Measurements from ENCODE around the gene KRTAP10-2.

DNA sequence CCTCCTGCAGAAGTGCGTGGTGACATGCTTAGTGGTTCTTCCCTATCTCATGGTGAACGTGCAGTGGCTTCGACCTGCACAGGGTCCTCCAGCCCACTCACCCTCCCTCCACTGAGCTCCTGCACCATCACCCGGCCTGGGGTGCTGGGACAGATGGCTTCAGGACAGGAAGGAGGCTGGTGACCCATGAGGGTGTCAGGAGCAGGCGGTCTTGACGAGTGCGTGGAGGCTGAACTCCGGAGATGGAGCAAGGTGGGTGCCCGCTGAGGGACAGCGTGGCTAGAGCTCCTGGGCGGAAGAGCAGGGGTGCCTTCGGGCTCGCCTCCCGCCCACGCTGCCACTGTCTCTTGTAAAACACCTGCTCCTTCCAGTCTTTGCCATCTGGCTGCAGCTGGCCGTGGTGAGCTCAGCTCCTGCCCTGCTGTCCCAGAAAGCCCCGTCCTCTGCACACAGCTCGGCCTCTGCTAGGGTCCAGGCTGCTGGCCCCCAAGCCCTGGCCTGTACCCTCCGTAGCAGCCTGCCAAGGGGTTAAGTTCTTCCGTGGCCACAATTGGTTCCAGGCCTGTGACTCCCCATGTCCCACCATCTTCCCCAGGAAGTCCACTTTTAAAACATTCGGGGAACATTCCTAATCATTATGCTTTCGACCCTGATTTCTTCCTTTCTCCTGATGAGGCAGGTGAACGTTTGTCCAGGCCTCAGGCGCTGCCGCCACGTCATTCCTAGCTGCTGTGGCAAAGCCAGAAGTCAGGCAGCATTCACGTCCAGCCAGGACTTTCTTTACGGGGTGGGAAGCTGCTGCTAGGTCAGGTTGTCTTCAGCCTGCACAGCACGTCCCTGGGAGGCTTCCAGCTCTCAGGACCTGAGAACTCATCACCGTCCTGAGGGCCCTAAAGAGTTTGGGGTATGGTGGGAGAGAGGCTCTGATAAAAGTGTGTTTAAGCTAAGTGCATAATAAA lies 19.4 kb downstream of the KRTAP10-2 start:
- TF ChIP-seq, protein P1, sequence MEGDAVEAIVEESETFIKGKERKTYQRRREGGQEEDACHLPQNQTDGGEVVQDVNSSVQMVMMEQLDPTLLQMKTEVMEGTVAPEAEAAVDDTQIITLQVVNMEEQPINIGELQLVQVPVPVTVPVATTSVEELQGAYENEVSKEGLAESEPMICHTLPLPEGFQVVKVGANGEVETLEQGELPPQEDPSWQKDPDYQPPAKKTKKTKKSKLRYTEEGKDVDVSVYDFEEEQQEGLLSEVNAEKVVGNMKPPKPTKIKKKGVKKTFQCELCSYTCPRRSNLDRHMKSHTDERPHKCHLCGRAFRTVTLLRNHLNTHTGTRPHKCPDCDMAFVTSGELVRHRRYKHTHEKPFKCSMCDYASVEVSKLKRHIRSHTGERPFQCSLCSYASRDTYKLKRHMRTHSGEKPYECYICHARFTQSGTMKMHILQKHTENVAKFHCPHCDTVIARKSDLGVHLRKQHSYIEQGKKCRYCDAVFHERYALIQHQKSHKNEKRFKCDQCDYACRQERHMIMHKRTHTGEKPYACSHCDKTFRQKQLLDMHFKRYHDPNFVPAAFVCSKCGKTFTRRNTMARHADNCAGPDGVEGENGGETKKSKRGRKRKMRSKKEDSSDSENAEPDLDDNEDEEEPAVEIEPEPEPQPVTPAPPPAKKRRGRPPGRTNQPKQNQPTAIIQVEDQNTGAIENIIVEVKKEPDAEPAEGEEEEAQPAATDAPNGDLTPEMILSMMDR (optimal IDR thresholded peaks at IDR 0.05 in 1 of 3, IDR thresholded peaks at IDR 0.05 in 1 of 3, conservative IDR thresholded peaks at IDR 0.05 in 1 of 3; ENCODE audit: extremely low read depth in 1 of 3, insufficient read depth in 2 of 3, low read length in 3 of 3), result no peak
- no peak for TF ChIP-seq EZH2 (IDR thresholded peaks at IDR 0.05; ENCODE audit: low read length)
